ENCODE results near the gene PGAP6. TPM values are rescaled to one million over a fixed set of nuclear protein-coding genes. Genes with fewer than 3 reads are reported as not detected.
A peak's percentile ranks its signal among the peaks of the same experiment; 100 is the strongest.
"Not testable (repeated sequence)": the region's sequence is repeated elsewhere in the genome, so short reads cannot be mapped to it uniquely, and the experiment has no call there.

Gene PGAP6
- total RNA-seq, 2 donors from 2014 or later = 83.8 to 113 TPM

DNA sequence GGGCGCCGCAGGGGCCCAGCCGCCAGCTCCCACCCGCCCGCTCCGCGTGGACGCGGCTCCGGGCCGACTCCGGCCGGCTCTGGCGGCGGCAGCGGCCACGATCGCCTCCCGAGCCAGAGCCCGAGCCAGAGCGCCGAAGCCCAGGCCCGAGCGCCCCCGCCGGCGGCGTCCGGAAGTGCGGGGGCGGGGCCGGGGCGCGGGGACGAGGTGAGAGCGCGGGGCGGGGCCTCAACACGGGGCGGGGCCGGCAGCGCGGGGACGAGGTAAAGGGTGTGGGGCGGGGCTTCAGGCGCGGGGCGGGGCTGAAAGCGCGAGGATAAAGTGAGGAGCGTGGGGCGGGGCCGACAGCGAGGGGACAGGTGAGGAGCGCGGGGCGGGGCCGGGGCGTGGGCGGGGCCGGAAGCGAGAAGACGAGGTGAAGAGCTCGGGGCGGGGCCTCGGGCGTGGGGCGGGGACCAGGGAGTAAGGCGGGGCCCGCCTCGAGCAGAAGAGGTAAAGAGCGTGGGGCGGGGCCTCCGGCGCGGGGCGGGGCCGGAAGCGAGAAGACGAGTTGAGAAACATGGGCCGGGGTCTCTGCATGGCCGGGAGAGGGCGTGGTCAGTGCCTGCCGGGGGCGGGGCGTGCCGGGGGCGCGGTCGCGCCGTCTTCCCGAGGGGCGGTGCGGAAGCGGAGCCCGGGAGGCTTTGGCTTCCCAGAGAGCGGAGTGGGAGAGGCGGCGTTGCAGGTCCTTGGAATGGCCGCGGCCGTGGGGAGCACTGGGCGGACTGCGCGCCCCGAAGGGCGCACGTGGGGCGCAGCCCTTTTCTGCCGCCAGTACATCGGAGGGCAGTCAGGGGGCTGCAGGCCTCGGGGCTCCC, 29.0 kb downstream of the PGAP6 start, which contains the start of gene AXIN1:
Gene AXIN1, minus strand, starts transcription at position 177 of the 857 bp plus-strand sequence. CDS start 5,698 bp downstream, outside the sequence.
- intact Hi-C loops (cut with DNase I) = no loop called here
- H3K27ac ChIP-seq = peak within 1 kb of the TSS; percentile 39 to 71 (median 62)
- H3K36me3 ChIP-seq (replicated peaks in 1 of 2; ENCODE audit: insufficient read depth in 1 of 2, low read depth in 2 of 2) = no peaks in the 10 kb centered on the region
- H3K4me3 ChIP-seq = peak within 1 kb of the TSS in 1 of 2 donors; percentile 53
- DNase-seq = peak; percentile 100
- ATAC-seq = peak; percentile 89
- no peaks in the 10 kb centered on the region for H3K27me3 ChIP-seq
- WGBS, 2 donors = 2 to 3% methylated on average over 24 to 44 of the region's 113 CpGs
- TF ChIP-seq CTCF (IDR thresholded peaks at IDR 0.05) (peak in 5 of 7 experiments; percentile 20 to 84 (median 74)), POLR2A (IDR thresholded peaks at IDR 0.05) (peak; percentile 36 to 67 (median 66))
- H3K4me1 ChIP-seq = peaks cover 14% of the 10 kb centered on the region
- no peaks in the 10 kb centered on the region for H3K9me3 ChIP-seq

GRCh38 chr16:351804-352520, 29.8 kb downstream of the PGAP6 start:
- H3K36me3 ChIP-seq (replicated peaks in 1 of 2; ENCODE audit: insufficient read depth in 1 of 2, low read depth in 2 of 2) = no peaks in the 10 kb centered on the region
- intact Hi-C loops (cut with DNase I) = no loop called here
- H3K4me3 ChIP-seq = peak overlapping the region in 1 of 2 donors; percentile 53
- DNase-seq (peak in 3 of 4 donors; percentile 28 to 50 (median 46)), ATAC-seq (peak; percentile 34)
- H3K27ac ChIP-seq = peak overlapping the region; percentile 39 to 67 (median 56)
- peaks cover 14% of the 10 kb centered on the region for H3K4me1 ChIP-seq
- TF ChIP-seq POLR2A (IDR thresholded peaks at IDR 0.05) (no peak), CTCF (IDR thresholded peaks at IDR 0.05) (no peak)
- H3K27me3 ChIP-seq = no peaks in the 10 kb centered on the region
- 0% methylated on average over 6 to 37 of the region's 95 CpGs for WGBS, 2 donors
- H3K9me3 ChIP-seq = no peaks in the 10 kb centered on the region

DNA sequence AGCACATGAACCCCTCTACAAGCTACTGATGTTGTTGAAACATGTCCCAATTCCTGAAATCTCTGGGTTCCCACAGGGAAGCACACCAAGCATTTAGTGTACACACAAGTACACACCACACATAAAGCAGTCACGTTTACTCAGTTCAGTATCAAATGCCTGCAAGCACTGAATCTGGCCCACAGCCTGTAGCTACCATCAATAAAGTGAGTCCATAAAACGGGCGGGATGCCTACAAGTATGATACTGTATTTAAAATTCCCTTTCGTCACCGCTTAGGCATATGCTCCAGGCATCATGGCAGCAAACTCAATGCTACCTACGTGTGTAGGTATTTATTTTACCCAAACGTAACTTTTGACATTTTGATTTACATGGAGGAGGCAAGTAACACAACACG, 31.6 kb downstream of the PGAP6 start:
- Histone ChIP-seq H3K36me3 (replicated peaks in 1 of 2; ENCODE audit: insufficient read depth in 1 of 2, low read depth in 2 of 2) (no peaks in the 10 kb centered on the region), H3K27me3 (no peaks in the 10 kb centered on the region), H3K4me1 (peaks cover 14% of the 10 kb centered on the region), H3K27ac (no peak overlapping the region), H3K4me3 (no peak overlapping the region), H3K9me3 (no peaks in the 10 kb centered on the region)
- no peak for TF ChIP-seq CTCF (IDR thresholded peaks at IDR 0.05)
- no peak for TF ChIP-seq POLR2A (IDR thresholded peaks at IDR 0.05)
- WGBS, 2 donors = 77 to 79% methylated on average over 8 of the region's 8 CpGs
- ATAC-seq = no peak
- intact Hi-C loops (cut with DNase I) = no loop called here
- DNase-seq = no peak

- intact Hi-C loops (cut with DNase I) = no loop called here
- ATAC-seq = no peak
- no peak overlapping the region for H3K27ac ChIP-seq
- no peak for DNase-seq
- TF ChIP-seq CTCF (IDR thresholded peaks at IDR 0.05) (no peak), POLR2A (IDR thresholded peaks at IDR 0.05) (no peak)
- H3K27me3 ChIP-seq = no peaks in the 10 kb centered on the region
- H3K36me3 ChIP-seq (replicated peaks in 1 of 2; ENCODE audit: insufficient read depth in 1 of 2, low read depth in 2 of 2) = no peaks in the 10 kb centered on the region
- no peak overlapping the region for H3K4me3 ChIP-seq
- peaks cover 14% of the 10 kb centered on the region for H3K4me1 ChIP-seq
- H3K9me3 ChIP-seq = no peaks in the 10 kb centered on the region
- WGBS, 2 donors = 85 to 91% methylated on average over 4 to 7 of the region's 7 CpGs
These were observed 32.6 kb downstream of the PGAP6 start for GRCh38 chr16:349211-349610.

DNA sequence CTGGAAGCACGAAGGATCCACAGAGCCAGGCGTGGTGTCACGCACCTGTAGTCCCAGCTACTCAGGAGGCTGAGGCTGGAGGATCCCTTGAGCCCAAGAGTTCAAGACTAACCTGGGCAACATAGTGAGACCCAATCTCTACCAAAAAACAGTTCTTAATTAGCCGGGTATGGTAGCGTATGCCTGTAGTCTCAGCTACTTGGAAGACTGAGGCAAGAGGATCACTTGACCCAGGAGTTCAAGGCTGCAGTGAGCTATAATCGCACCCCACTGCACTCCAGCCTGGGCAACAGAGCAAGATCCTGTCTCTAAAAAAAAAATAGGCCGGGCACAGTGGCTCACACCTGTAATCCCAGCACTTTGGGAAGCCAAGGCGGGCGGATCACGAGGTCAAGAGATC, 33.3 kb downstream of the PGAP6 start:
- WGBS, 2 donors = 92 to 94% methylated on average over 6 to 10 of the region's 10 CpGs
- DNase-seq; H3K4me3 ChIP-seq; intact Hi-C loops (cut with DNase I); H3K27ac ChIP-seq; H3K9me3 ChIP-seq; H3K36me3 ChIP-seq (replicated peaks in 1 of 2; ENCODE audit: insufficient read depth in 1 of 2, low read depth in 2 of 2); ATAC-seq; H3K27me3 ChIP-seq: not testable (repeated sequence)
- peaks cover 12% of the 10 kb centered on the region for H3K4me1 ChIP-seq

Measured in body of pancreas (tissue), 4 donors.